HFF-Myc (cell line): ENCODE results near the gene CCDC30.
"Not testable (repeated sequence)": the region's sequence is repeated elsewhere in the genome, so short reads cannot be mapped to it uniquely, and the experiment has no call there.

Experiments used
- DNase-seq: peaks from one replicate; pipeline ENCODE4 v3.0.0-alpha.2; 2011; ENCODE audit warnings: low read depth; ENCODE audit errors: extremely low read depth
- H3K4me3 ChIP-seq: replicated peaks from 2 replicates; pipeline ENCODE4 v1.5.1; 2011; ENCODE audit warnings: low read depth, mild to moderate bottlenecking, control low read depth, low read length
- CTCF ChIP-seq: IDR thresholded peaks from 2 replicates; pipeline ENCODE4 v1.5.1; 2012; ENCODE audit warnings: mild to moderate bottlenecking, low read depth, low read length, control low read depth; ENCODE audit errors: missing control alignments

The CCDC30 gene

DNA sequence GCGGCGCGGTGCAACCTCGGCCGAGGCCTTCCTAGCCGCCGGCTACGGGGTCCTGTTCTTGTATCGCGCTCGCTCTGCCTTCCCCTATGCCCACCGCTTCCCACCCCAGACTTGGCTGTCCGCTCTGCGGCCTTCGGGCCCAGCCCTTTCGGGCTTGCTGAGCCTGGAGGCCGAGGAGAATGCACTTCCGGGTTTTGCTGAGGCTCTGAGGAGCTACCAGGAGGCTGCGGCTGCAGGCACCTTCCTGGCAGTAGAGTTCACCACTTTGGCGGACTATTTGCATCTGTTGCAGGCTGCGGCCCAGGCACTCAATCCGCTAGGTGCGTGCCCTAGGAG is 6.4 kb upstream of the CCDC30 start:
- peak; percentile 12 for DNase-seq
- H3K4me3 ChIP-seq, result peak overlapping the region; percentile 55
- no peak for TF ChIP-seq CTCF

GRCh38 chr1:42461196-42461595 is 1.9 kb upstream of the CCDC30 start:
- no peak for TF ChIP-seq CTCF
- no peak overlapping the region for H3K4me3 ChIP-seq
- DNase-seq, result no peak

DNA sequence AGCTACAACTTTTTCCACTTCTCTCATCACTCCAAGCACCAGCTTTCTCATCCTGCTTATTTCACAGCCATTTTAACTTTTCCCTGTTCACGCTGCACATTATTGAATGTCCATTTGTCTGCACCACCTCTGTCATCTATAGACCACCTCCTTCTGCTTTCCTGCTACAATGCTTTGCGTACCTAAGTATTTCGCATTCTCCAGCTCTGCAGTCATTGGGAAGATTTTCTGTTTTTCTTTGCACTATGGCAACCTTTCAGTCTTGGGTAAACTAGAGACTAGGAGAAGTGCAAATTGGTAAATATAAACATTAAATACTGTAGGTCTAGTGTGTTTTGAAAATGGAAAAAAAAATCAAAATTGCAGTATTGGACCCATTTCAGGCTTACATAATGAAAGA is 835 bp downstream of the CCDC30 start:
- H3K4me3 ChIP-seq, result peak overlapping the region; percentile 58
- TF ChIP-seq CTCF, result no peak
- no peak for DNase-seq

- no peak for DNase-seq
- no peak for TF ChIP-seq CTCF
- no peak overlapping the region for H3K4me3 ChIP-seq
Observed at GRCh38 chr1:42466030-42466429, 2.9 kb downstream of the CCDC30 start.

DNA sequence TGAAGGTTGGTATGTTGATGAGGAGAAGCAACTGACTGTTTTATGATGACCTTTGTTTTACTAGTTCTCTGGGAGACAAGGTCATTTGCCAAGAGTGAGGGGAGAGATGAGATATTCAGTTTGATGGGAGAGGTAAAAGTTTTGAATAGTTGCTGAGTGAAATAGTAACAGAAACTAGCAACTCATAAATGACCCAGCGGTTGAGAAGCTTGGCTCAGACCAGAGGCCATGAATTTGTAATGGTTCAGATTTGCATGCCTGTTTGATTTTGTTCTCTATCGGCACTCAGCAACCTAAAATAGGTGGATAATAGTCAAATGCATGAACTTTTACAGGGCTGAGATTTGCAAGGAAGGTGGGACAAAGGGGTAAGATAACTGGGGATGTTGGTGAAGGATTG is 6.6 kb downstream of the CCDC30 start:
- H3K4me3 ChIP-seq, result no peak overlapping the region
- no peak for TF ChIP-seq CTCF
- no peak for DNase-seq

DNA sequence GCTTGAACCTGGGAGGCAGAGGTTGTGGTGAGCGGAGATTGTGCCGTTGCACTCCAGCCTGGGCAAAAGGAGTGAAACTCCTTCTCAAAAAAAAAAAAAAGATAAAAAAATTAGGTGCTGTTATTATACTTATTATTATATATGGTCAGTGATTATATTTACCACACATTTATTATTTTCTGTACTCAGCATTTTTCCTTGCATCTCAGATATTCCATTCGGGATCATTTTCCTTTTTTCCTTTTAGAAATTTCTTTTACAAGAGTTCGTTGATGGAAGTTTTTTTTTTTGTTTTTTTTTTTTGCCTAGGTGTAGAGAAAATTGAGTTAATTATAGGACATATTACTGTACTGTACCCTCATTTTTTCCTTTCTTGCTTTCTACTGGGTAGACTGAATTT is 13.5 kb downstream of the CCDC30 start:
- no peak for TF ChIP-seq CTCF
- DNase-seq, result no peak
- H3K4me3 ChIP-seq, result no peak overlapping the region

DNA sequence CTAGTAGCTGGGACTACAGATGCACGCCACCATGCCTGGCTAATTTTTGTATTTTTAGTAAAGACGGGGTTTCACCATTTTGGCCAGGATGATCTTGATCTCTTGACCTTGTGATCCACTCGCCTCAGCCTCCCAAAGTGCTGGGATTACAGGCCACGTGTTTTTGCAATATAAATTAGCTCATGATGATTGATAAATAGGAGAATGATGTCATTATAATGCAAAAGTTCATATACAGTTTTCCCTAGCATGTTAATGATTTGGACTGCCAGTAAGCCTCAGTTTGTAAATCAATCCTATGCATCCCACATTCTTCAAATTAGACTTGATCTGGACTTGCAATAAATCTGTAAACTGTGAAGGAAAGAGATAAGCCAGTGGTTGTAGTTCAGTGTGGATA is 14.3 kb downstream of the CCDC30 start:
- H3K4me3 ChIP-seq, DNase-seq: not testable (repeated sequence)

- no peak overlapping the region for H3K4me3 ChIP-seq
- DNase-seq, result no peak
- TF ChIP-seq CTCF, result no peak
Observed at GRCh38 chr1:42477775-42478174, 14.7 kb downstream of the CCDC30 start.
